HepG2 (cell line): ENCODE data around the gene TAF13. TPM values are rescaled to one million over a fixed set of nuclear protein-coding genes. Genes with fewer than 3 reads are reported as not detected.

Experiments used
- DDIT3 ChIP-seq: sonication (generic); formaldehyde crosslinking; IDR thresholded peaks from 2 replicates; pipeline ENCODE4 v1.4.0; 2020; ENCODE audit warnings: mild to moderate bottlenecking, missing genetic modification reagents
- HIVEP1 ChIP-seq: sonication (generic); formaldehyde crosslinking; IDR thresholded peaks from 2 replicates; pipeline ENCODE4 v1.4.0; 2020; ENCODE audit warnings: mild to moderate bottlenecking, missing genetic modification reagents
- JUNB ChIP-seq: sonication (generic); formaldehyde crosslinking; IDR thresholded peaks from 2 replicates; pipeline ENCODE4 v1.8.0; 2022; ENCODE audit warnings: missing genetic modification reagents, mild to moderate bottlenecking, borderline replicate concordance
- MBD4 ChIP-seq: IDR thresholded peaks from 2 replicates; pipeline ENCODE4 v1.6.1; 2012; ENCODE audit warnings: low read length, inconsistent platforms, borderline replicate concordance
- MYC ChIP-seq: sonication (generic); formaldehyde crosslinking; IDR thresholded peaks from 2 replicates; pipeline ENCODE4 v1.9.0; 2021; ENCODE audit warnings: missing genetic modification reagents, borderline replicate concordance
- NRL ChIP-seq: sonication (generic); formaldehyde crosslinking; IDR thresholded peaks from 2 replicates; pipeline ENCODE4 v1.5.0; 2020; ENCODE audit warnings: missing genetic modification reagents, mild to moderate bottlenecking, moderate library complexity, borderline replicate concordance
- PPARG ChIP-seq: conservative IDR thresholded peaks from 2 replicates; pipeline ENCODE4 v1.6.1; 2016; ENCODE audit warnings: missing biosample characterization, missing genetic modification reagents
- RFX5 ChIP-seq: IDR thresholded peaks from 2 replicates; pipeline ENCODE4 v1.6.1; 2011; ENCODE audit warnings: low read depth, low read length, improper control_type of control experiment
- RFXAP ChIP-seq: sonication (generic); formaldehyde crosslinking; IDR thresholded peaks from 2 replicates; pipeline ENCODE4 v1.4.0; 2020; ENCODE audit warnings: missing genetic modification reagents, borderline replicate concordance
- SIN3B ChIP-seq: fragments of 150-350 bp; IDR thresholded peaks from 2 replicates; pipeline ENCODE4 v1.6.1; 2014; ENCODE audit warnings: low read length
- TCF7L2 ChIP-seq: IDR thresholded peaks from 2 replicates; pipeline ENCODE4 v1.6.1; 2011; ENCODE audit warnings: mild to moderate bottlenecking, low read depth, low read length, moderate library complexity
- YY1 ChIP-seq: IDR thresholded peaks from 2 replicates; pipeline ENCODE4 v1.6.1; 2011; ENCODE audit warnings: low read length, low read depth, moderate library complexity, mild to moderate bottlenecking; ENCODE audit not compliant: insufficient read depth, insufficient replicate concordance
- ZFP36L1 ChIP-seq: sonication (generic); formaldehyde crosslinking; IDR thresholded peaks from 2 replicates; pipeline ENCODE4 v1.8.0; 2022; ENCODE audit warnings: mild to moderate bottlenecking, missing genetic modification reagents, moderate library complexity
- ZNF605 ChIP-seq: sonication (generic); formaldehyde crosslinking; IDR thresholded peaks from 2 replicates; pipeline ENCODE4 v1.8.0; 2022; ENCODE audit warnings: mild to moderate bottlenecking, missing genetic modification reagents
- ZNF766 ChIP-seq: sonication (generic); formaldehyde crosslinking; IDR thresholded peaks from 2 replicates; pipeline ENCODE4 v1.5.0; 2020; ENCODE audit warnings: missing genetic modification reagents, borderline replicate concordance
- polyA plus RNA-seq, 8 experiments: library from polyadenylated mRNA; depleted of rRNA in 3 of 8; stranded (reverse) in 7 of 8; unstranded in 1 of 8; fragments of >200 nt; fragmentation: Illumina TruSeq in 4 of 8; extraction: Trizol in 4 of 8; gene quantifications; 2 replicates each; pipeline versions ENCODE4 v1.2.1 to v1.2.3, GENCODE V29; 2011 to 2016; ENCODE audit warnings: low read depth in 4 of 8, missing spikeins in 1 of 8, mixed read lengths in 1 of 8; ENCODE audit not compliant: insufficient read depth in 1 of 8
- total RNA-seq, 5 experiments: library from RNA; depleted of rRNA; stranded (reverse); fragments of >200 nt; fragmentation: Illumina TruSeq; extraction: Trizol; gene quantifications; 2 replicates each; pipeline ENCODE4 v1.2.3, GENCODE V29; 2016; ENCODE audit warnings: low read depth in 1 of 5
- TF ChIP-seq, protein P1 (sequence below), 2 experiments: fragments of 450-650 bp in 1 of 2; sonication (generic) in 1 of 2; formaldehyde crosslinking in 1 of 2; IDR thresholded peaks; 2 replicates each; pipeline versions ENCODE4 v1.6.1 to v1.8.0; 2016 to 2022; ENCODE audit warnings: antibody characterized with exemption in 1 of 2, mild to moderate bottlenecking in 1 of 2, missing genetic modification reagents in 1 of 2
- TF ChIP-seq, protein P2 (sequence below): sonication (generic); formaldehyde crosslinking; IDR thresholded peaks from 2 replicates; pipeline ENCODE4 v1.5.1; 2020; ENCODE audit warnings: mild to moderate bottlenecking, missing genetic modification reagents, moderate library complexity

Gene TAF13
- total and polyA plus RNA-seq, 2 of the 13 experiments (the other 11 are each of a cell fraction or from before 2014, with no cell fraction given), result 11.5 to 36.3 TPM

GRCh38 chr1:109075531-109076490, at the start of gene TAF13 (continued):
- TF ChIP-seq, protein P1, sequence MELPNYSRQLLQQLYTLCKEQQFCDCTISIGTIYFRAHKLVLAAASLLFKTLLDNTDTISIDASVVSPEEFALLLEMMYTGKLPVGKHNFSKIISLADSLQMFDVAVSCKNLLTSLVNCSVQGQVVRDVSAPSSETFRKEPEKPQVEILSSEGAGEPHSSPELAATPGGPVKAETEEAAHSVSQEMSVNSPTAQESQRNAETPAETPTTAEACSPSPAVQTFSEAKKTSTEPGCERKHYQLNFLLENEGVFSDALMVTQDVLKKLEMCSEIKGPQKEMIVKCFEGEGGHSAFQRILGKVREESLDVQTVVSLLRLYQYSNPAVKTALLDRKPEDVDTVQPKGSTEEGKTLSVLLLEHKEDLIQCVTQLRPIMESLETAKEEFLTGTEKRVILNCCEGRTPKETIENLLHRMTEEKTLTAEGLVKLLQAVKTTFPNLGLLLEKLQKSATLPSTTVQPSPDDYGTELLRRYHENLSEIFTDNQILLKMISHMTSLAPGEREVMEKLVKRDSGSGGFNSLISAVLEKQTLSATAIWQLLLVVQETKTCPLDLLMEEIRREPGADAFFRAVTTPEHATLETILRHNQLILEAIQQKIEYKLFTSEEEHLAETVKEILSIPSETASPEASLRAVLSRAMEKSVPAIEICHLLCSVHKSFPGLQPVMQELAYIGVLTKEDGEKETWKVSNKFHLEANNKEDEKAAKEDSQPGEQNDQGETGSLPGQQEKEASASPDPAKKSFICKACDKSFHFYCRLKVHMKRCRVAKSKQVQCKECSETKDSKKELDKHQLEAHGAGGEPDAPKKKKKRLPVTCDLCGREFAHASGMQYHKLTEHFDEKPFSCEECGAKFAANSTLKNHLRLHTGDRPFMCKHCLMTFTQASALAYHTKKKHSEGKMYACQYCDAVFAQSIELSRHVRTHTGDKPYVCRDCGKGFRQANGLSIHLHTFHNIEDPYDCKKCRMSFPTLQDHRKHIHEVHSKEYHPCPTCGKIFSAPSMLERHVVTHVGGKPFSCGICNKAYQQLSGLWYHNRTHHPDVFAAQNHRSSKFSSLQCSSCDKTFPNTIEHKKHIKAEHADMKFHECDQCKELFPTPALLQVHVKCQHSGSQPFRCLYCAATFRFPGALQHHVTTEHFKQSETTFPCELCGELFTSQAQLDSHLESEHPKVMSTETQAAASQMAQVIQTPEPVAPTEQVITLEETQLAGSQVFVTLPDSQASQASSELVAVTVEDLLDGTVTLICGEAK (IDR thresholded peaks at IDR 0.05), result peak; percentile 78
- TF ChIP-seq, protein P1 (CRISPR knock-in tag; IDR thresholded peaks at IDR 0.05), result peak; percentile 79; the same call in 1 of the 2 replicates
- TF ChIP-seq DDIT3 (CRISPR knock-in tag) (no peak), ZFP36L1 (CRISPR knock-in tag) (0 out of 2 replicates have a peak, but pooled peaks have one; percentile 41), ZNF766 (CRISPR knock-in tag) (no peak), TCF7L2 (no peak), MBD4 (no peak), MYC (CRISPR knock-in tag) (peak; percentile 78; the same call in 1 of the 2 replicates), SIN3B (peak; percentile 65; the same call in 1 of the 2 replicates), YY1 (peak; percentile 74), NRL (0 out of 2 replicates have a peak, but pooled peaks have one; percentile 40), RFX5 (0 out of 2 replicates have a peak, but pooled peaks have one; percentile 8), RFXAP (CRISPR knock-in tag) (peak; percentile 70), HIVEP1 (CRISPR knock-in tag) (peak; percentile 68), PPARG (CRISPR knock-in tag) (peak; percentile 42; the same call in 1 of the 2 replicates), JUNB (CRISPR knock-in tag) (no peak), ZNF605 (peak; percentile 67; the same call in 1 of the 2 replicates)
- TF ChIP-seq, protein P2, sequence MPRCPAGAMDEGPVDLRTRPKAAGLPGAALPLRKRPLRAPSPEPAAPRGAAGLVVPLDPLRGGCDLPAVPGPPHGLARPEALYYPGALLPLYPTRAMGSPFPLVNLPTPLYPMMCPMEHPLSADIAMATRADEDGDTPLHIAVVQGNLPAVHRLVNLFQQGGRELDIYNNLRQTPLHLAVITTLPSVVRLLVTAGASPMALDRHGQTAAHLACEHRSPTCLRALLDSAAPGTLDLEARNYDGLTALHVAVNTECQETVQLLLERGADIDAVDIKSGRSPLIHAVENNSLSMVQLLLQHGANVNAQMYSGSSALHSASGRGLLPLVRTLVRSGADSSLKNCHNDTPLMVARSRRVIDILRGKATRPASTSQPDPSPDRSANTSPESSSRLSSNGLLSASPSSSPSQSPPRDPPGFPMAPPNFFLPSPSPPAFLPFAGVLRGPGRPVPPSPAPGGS (CRISPR knock-in tag), result no peak
